GM19193 (cell line): ENCODE data around the gene RAB40B.

Source experiments
- POLR2A ChIP-seq: IDR thresholded peaks from 4 replicates; pipeline ENCODE4 v1.6.1; 2011; ENCODE audit not compliant: insufficient read depth, insufficient read length; ENCODE audit errors: extremely low read depth

RAB40B gene

GRCh38 chr17:82638183-82638773, 60.2 kb downstream of the RAB40B start:
- no peak for TF ChIP-seq POLR2A

GRCh38 chr17:82636626-82637598, 61.6 kb downstream of the RAB40B start:
- TF ChIP-seq POLR2A: no peak

- no peak for TF ChIP-seq POLR2A
Measured at GRCh38 chr17:82633343-82633742, 65.2 kb downstream of the RAB40B start.

GRCh38 chr17:82632451-82632850, 66.0 kb downstream of the RAB40B start:
- TF ChIP-seq POLR2A: no peak

- no peak for TF ChIP-seq POLR2A
Measured at GRCh38 chr17:82631544-82631943, 67.0 kb downstream of the RAB40B start.

GRCh38 chr17:82630212-82630611, 68.3 kb downstream of the RAB40B start:
- no peak for TF ChIP-seq POLR2A

GRCh38 chr17:82629748-82630147, 68.8 kb downstream of the RAB40B start:
- no peak for TF ChIP-seq POLR2A

GRCh38 chr17:82627405-82627804, 71.1 kb downstream of the RAB40B start:
- TF ChIP-seq POLR2A: no peak

- TF ChIP-seq POLR2A: no peak
Measured at GRCh38 chr17:82623707-82624106, 74.8 kb downstream of the RAB40B start.

- no peak for TF ChIP-seq POLR2A
Measured at GRCh38 chr17:82619641-82620040, 78.9 kb downstream of the RAB40B start.

GRCh38 chr17:82619211-82619610, 79.3 kb downstream of the RAB40B start:
- no peak for TF ChIP-seq POLR2A

- TF ChIP-seq POLR2A: no peak
Measured at GRCh38 chr17:82616021-82616711, 82.3 kb downstream of the RAB40B start.

GRCh38 chr17:82615084-82616020, 83.1 kb downstream of the RAB40B start:
- no peak for TF ChIP-seq POLR2A

- no peak for TF ChIP-seq POLR2A
Measured at GRCh38 chr17:82614095-82614631, 84.3 kb downstream of the RAB40B start.
